Hepatocyte (in vitro differentiated cells): Measurements from ENCODE around the gene SAFB2.

Experiments
- CTCF ChIP-seq: fragments of 200-600 bp; sonication (generic); IDR thresholded peaks from 2 replicates; pipeline ENCODE4 v1.5.1; 2016; ENCODE audit warnings: antibody characterized with exemption, mild to moderate bottlenecking; ENCODE audit not compliant: poor library complexity
- EZH2 ChIP-seq: fragments of 200-600 bp; sonication (generic); IDR thresholded peaks from 2 replicates; pipeline ENCODE4 v1.6.1; 2016; ENCODE audit warnings: antibody characterized with exemption, mild to moderate bottlenecking, borderline replicate concordance
- EZH2phosphoT487 ChIP-seq: fragments of 200-600 bp; sonication (generic); IDR thresholded peaks from one replicate; pipeline ENCODE4 v1.6.1; 2018; ENCODE audit warnings: antibody characterized with exemption, mild to moderate bottlenecking, low read depth, moderate library complexity; ENCODE audit not compliant: unreplicated experiment, severe bottlenecking

- TF ChIP-seq CTCF = no peak
- TF ChIP-seq EZH2 = no peak
- no peak for TF ChIP-seq EZH2phosphoT487
Measured at GRCh38 chr19:5621311-5621944, 1.1 kb downstream of the SAFB2 start.
